Testis (tissue), 3 donors: ENCODE data around the gene RAD18. TPM values are rescaled to one million over a fixed set of nuclear protein-coding genes. Genes with fewer than 3 reads are reported as not detected.

ENCODE experiments used
- DNase-seq: peaks from one replicate; pipeline ENCODE4 v3.0.0-alpha.2; 2019
- H3K27ac ChIP-seq, 2 donors: fragments of 200-600 bp; sonication (generic); one replicate each; pipeline ENCODE4 v1.5.1; 2019
- H3K27me3 ChIP-seq: fragments of 200-600 bp; sonication (generic); one replicate; pipeline ENCODE4 v1.5.1; 2019
- H3K36me3 ChIP-seq: fragments of 200-600 bp; sonication (generic); one replicate; pipeline ENCODE4 v1.5.1; 2017; ENCODE audit warnings: low read depth; ENCODE audit errors: missing control alignments
- H3K4me1 ChIP-seq: fragments of 200-600 bp; sonication (generic); one replicate; pipeline ENCODE4 v1.5.1; 2019
- H3K4me3 ChIP-seq, 2 donors: fragments of 200-600 bp; sonication (generic); one replicate each; pipeline ENCODE4 v1.5.1; 2017 to 2019
- H3K9me3 ChIP-seq: fragments of 200-600 bp; sonication (generic); one replicate; pipeline ENCODE4 v1.5.1; 2017
- CTCF ChIP-seq, 3 experiments: fragments of 450-650 bp in 2 of 3; fragments of 200-600 bp in 1 of 3; sonication (generic) in 1 of 3; IDR thresholded peaks; one replicate each; pipeline ENCODE4 v1.5.1; 2016 to 2019; ENCODE audit warnings: antibody characterized with exemption in 3 of 3, mild to moderate bottlenecking in 2 of 3, moderate library complexity in 1 of 3
- POLR2A ChIP-seq: fragments of 450-650 bp; IDR thresholded peaks from one replicate; pipeline ENCODE4 v1.6.1; 2017; ENCODE audit warnings: antibody characterized with exemption, mild to moderate bottlenecking, moderate library complexity
- WGBS, 2 donors: methylation state at CpG; one replicate each; pipeline ENCODE4 v1.1.5; 2018; 5-methylcytosine and 5-hydroxymethylcytosine counted together
- intact Hi-C: fragments of 100-400 bp; cut with DNase I; formaldehyde crosslinking; loops from one replicate; pipeline ENCODE4 v1.15.1; 2023; ENCODE audit warnings: low total_unique reads
- polyA plus RNA-seq: library from polyadenylated mRNA; stranded (reverse); fragments of 350-450 nt; fragmentation: Illumina TruSeq; extraction: RNeasy Lipid Tissue Mini Kit (QIAGEN cat#74804); gene quantifications from one replicate; pipeline ENCODE4 v1.2.3, GENCODE V29; 2014; ENCODE audit warnings: low read depth, low replicate concordance; ENCODE audit not compliant: insufficient read depth
- total RNA-seq, 2 donors: library from RNA; depleted of rRNA; stranded (reverse); fragments of >200 nt; gene quantifications; one replicate each; pipeline ENCODE4 v1.2.3, GENCODE V29; 2016

The RAD18 gene
- total and polyA plus RNA-seq, 3 donors from 2014 or later: 7.6 to 27.0 (median 18.8) TPM

GRCh38 chr3:8969241-8969640, 6.0 kb upstream of the RAD18 start:
- Histone ChIP-seq H3K9me3 (no peaks in the 10 kb centered on the region), H3K27ac (no peak overlapping the region), H3K4me1 (no peaks in the 10 kb centered on the region), H3K27me3 (no peaks in the 10 kb centered on the region), H3K36me3 (no peaks in the 10 kb centered on the region), H3K4me3 (no peak overlapping the region)
- DNase-seq: no peak
- TF ChIP-seq CTCF (IDR thresholded peaks at IDR 0.05) (no peak), POLR2A (no peak)
- intact Hi-C loops: no loop called here
- WGBS, 2 donors: 47 to 50% methylated on average over 4 of the region's 4 CpGs

- H3K36me3 ChIP-seq: no peaks in the 10 kb centered on the region
- 81 to 83% methylated on average over 5 of the region's 5 CpGs for WGBS, 2 donors
- intact Hi-C loops: no loop called here
- H3K4me3 ChIP-seq: no peak overlapping the region
- no peaks in the 10 kb centered on the region for H3K9me3 ChIP-seq
- DNase-seq: no peak
- TF ChIP-seq POLR2A: no peak
- TF ChIP-seq CTCF (IDR thresholded peaks at IDR 0.05): no peak
- no peaks in the 10 kb centered on the region for H3K27me3 ChIP-seq
- H3K4me1 ChIP-seq: no peaks in the 10 kb centered on the region
- no peak overlapping the region for H3K27ac ChIP-seq
Measured at GRCh38 chr3:8968375-8968882, 5.2 kb upstream of the RAD18 start.

GRCh38 chr3:8967553-8967952, 4.3 kb upstream of the RAD18 start:
- Histone ChIP-seq H3K27ac (no peak overlapping the region), H3K4me3 (no peak overlapping the region), H3K36me3 (no peaks in the 10 kb centered on the region), H3K9me3 (no peaks in the 10 kb centered on the region), H3K4me1 (peaks cover 2% of the 10 kb centered on the region), H3K27me3 (no peaks in the 10 kb centered on the region)
- intact Hi-C loops: no loop called here
- WGBS, 2 donors: 78 to 81% methylated on average over 5 of the region's 5 CpGs
- TF ChIP-seq POLR2A (no peak), CTCF (IDR thresholded peaks at IDR 0.05) (no peak)
- no peak for DNase-seq

- TF ChIP-seq CTCF (IDR thresholded peaks at IDR 0.05) (no peak), POLR2A (no peak)
- no peak overlapping the region for H3K4me3 ChIP-seq
- no peaks in the 10 kb centered on the region for H3K9me3 ChIP-seq
- no peaks in the 10 kb centered on the region for H3K36me3 ChIP-seq
- intact Hi-C loops: no loop called here
- H3K27ac ChIP-seq: no peak overlapping the region
- peaks cover 7% of the 10 kb centered on the region for H3K4me1 ChIP-seq
- no peak for DNase-seq
- WGBS, 2 donors: 65 to 96% methylated on average over 3 of the region's 3 CpGs
- H3K27me3 ChIP-seq: no peaks in the 10 kb centered on the region
Measured at GRCh38 chr3:8966820-8967348, 3.6 kb upstream of the RAD18 start.

- WGBS, 2 donors: 81 to 88% methylated on average over 2 of the region's 2 CpGs
- H3K36me3 ChIP-seq: no peaks in the 10 kb centered on the region
- DNase-seq: no peak
- TF ChIP-seq POLR2A: no peak
- TF ChIP-seq CTCF (IDR thresholded peaks at IDR 0.05): no peak
- H3K4me1 ChIP-seq: peaks cover 7% of the 10 kb centered on the region
- H3K4me3 ChIP-seq: no peak overlapping the region
- H3K27ac ChIP-seq: no peak overlapping the region
- intact Hi-C loops: no loop called here
- no peaks in the 10 kb centered on the region for H3K9me3 ChIP-seq
- no peaks in the 10 kb centered on the region for H3K27me3 ChIP-seq
Measured at GRCh38 chr3:8966150-8966819, 3.0 kb upstream of the RAD18 start.
